Ascending aorta (tissue), 2 donors: Measurements from ENCODE around the gene CNTF. TPM values are rescaled to one million over a fixed set of nuclear protein-coding genes. Genes with fewer than 3 reads are reported as not detected.

Experiments
- DNase-seq, 2 donors: peaks; one replicate each; pipeline ENCODE4 v3.0.0-alpha.2; 2019; ENCODE audit warnings: low spot score in 2 of 2
- H3K27ac ChIP-seq, 2 donors: fragments of 200-600 bp; sonication (generic); one replicate each; pipeline ENCODE4 v1.5.1; 2016 to 2017; ENCODE audit warnings: mild to moderate bottlenecking in 1 of 2
- H3K27me3 ChIP-seq: fragments of 200-600 bp; sonication (generic); one replicate; pipeline ENCODE4 v1.5.1; 2017
- H3K36me3 ChIP-seq, 2 donors: fragments of 200-600 bp; sonication (generic); one replicate each; pipeline ENCODE4 v1.5.1; 2016
- H3K4me1 ChIP-seq, 2 donors: fragments of 200-600 bp; sonication (generic); one replicate each; pipeline ENCODE4 v1.5.1; 2016 to 2017; ENCODE audit warnings: mild to moderate bottlenecking in 1 of 2
- H3K4me3 ChIP-seq, 2 donors: fragments of 200-600 bp; sonication (generic); one replicate each; pipeline ENCODE4 v1.5.1; 2016 to 2017; ENCODE audit warnings: mild to moderate bottlenecking in 1 of 2
- H3K9me3 ChIP-seq, 2 donors: fragments of 200-600 bp; sonication (generic); one replicate each; pipeline ENCODE4 v1.5.1; 2016
- intact Hi-C: fragments of 100-400 bp; cut with DNase I; formaldehyde crosslinking; loops from one replicate; pipeline ENCODE4 v1.15.1; 2023
- total RNA-seq: library from RNA; depleted of rRNA; stranded (reverse); fragments of >200 nt; gene quantifications from one replicate; pipeline ENCODE4 v1.1.0, GENCODE V29; 2016
- TF ChIP-seq, protein P1 (sequence below), 3 experiments: fragments of 200-600 bp in 2 of 3; fragments of 450-650 bp in 1 of 3; sonication (generic) in 2 of 3; IDR thresholded peaks; one replicate each; pipeline ENCODE4 v1.5.1; 2016 to 2019; ENCODE audit warnings: antibody characterized with exemption in 3 of 3, mild to moderate bottlenecking in 1 of 3, moderate library complexity in 1 of 3

The CNTF gene
- total RNA-seq, 1 donor from 2014 or later: 1.9 TPM

GRCh38 chr11:58626934-58627483 is 4.5 kb downstream of the CNTF start:
- intact Hi-C loops: no loop called here
- Histone ChIP-seq H3K27ac (peak overlapping the region; percentile 23 to 34), H3K4me1 (peaks cover 4 to 13% of the 10 kb centered on the region in 2 donors), H3K27me3 (no peaks in the 10 kb centered on the region), H3K9me3 (no peaks in the 10 kb centered on the region), H3K36me3 (peaks cover 20 to 27% of the 10 kb centered on the region in 2 donors), H3K4me3 (no peak overlapping the region)
- TF ChIP-seq, protein P1, sequence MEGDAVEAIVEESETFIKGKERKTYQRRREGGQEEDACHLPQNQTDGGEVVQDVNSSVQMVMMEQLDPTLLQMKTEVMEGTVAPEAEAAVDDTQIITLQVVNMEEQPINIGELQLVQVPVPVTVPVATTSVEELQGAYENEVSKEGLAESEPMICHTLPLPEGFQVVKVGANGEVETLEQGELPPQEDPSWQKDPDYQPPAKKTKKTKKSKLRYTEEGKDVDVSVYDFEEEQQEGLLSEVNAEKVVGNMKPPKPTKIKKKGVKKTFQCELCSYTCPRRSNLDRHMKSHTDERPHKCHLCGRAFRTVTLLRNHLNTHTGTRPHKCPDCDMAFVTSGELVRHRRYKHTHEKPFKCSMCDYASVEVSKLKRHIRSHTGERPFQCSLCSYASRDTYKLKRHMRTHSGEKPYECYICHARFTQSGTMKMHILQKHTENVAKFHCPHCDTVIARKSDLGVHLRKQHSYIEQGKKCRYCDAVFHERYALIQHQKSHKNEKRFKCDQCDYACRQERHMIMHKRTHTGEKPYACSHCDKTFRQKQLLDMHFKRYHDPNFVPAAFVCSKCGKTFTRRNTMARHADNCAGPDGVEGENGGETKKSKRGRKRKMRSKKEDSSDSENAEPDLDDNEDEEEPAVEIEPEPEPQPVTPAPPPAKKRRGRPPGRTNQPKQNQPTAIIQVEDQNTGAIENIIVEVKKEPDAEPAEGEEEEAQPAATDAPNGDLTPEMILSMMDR (IDR thresholded peaks at IDR 0.05): no peak
- DNase-seq: no peak

- TF ChIP-seq, protein P1 (IDR thresholded peaks at IDR 0.05): no peak
- Histone ChIP-seq H3K9me3 (no peaks in the 10 kb centered on the region), H3K27ac (no peak overlapping the region), H3K4me3 (no peak overlapping the region), H3K4me1 (peaks cover 4 to 13% of the 10 kb centered on the region in 2 donors), H3K36me3 (peaks cover 10 to 15% of the 10 kb centered on the region in 2 donors), H3K27me3 (no peaks in the 10 kb centered on the region)
- no peak for DNase-seq
- intact Hi-C loops: no loop called here
These were observed 6.0 kb downstream of the CNTF start for GRCh38 chr11:58628446-58628845.

DNA sequence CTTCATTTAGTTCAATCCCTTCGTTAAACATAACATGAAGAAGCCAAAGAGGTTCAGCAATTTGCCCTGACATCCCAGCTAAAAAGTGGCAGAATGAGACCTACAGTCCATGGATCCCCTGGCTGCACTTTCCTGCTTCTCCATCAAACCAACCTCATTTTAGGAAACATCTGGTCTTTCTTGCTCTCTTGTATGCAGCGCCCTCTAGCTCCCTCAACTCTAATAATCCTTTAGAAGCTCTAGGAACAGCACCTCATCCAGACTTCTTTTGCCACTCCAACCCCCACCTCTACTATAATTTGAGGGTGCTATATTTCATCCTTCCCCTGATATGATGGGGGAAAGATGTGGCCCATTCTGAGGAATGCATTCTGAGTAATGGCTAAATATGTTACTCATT is 7.4 kb downstream of the CNTF start:
- TF ChIP-seq, protein P1 (IDR thresholded peaks at IDR 0.05): peak in 2 of 3 experiments; percentile 31 to 51
- no peak overlapping the region for H3K4me3 ChIP-seq
- H3K9me3 ChIP-seq: no peaks in the 10 kb centered on the region
- no peaks in the 10 kb centered on the region for H3K27me3 ChIP-seq
- H3K27ac ChIP-seq: no peak overlapping the region
- no peak for DNase-seq
- peaks cover 4 to 13% of the 10 kb centered on the region in 2 donors for H3K4me1 ChIP-seq
- peaks cover 3% of the 10 kb centered on the region in 2 donors for H3K36me3 ChIP-seq
- intact Hi-C loops: no loop called here

- Histone ChIP-seq H3K4me1 (peaks cover 4 to 13% of the 10 kb centered on the region in 2 donors), H3K27ac (no peak overlapping the region), H3K9me3 (no peaks in the 10 kb centered on the region), H3K27me3 (no peaks in the 10 kb centered on the region), H3K4me3 (no peak overlapping the region), H3K36me3 (no peaks in the 10 kb centered on the region)
- intact Hi-C loops: no loop called here
- TF ChIP-seq, protein P1 (IDR thresholded peaks at IDR 0.05): no peak
- DNase-seq: no peak
These were observed 8.9 kb downstream of the CNTF start for GRCh38 chr11:58631378-58631777.

DNA sequence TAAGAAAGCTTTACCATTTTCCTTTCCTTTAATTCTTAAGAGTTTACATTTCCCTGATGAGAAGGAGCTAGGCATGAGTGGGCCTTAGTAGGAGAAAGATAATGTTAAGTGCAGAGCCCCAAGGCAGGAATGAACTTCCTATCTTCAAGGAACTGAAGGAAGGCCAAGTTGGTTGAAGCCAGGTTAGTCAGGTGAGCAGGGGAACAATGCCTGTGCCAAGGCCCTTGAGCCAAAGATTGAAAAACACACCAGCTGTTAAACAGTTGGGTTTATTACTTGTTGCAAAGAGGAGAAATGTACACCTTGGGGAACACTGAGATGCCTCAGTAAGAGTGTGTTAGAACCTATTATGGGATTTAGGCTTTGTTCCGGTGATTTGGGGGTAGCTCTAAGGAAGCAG is 10.0 kb downstream of the CNTF start:
- Histone ChIP-seq H3K36me3 (no peaks in the 10 kb centered on the region), H3K9me3 (no peaks in the 10 kb centered on the region), H3K27me3 (no peaks in the 10 kb centered on the region), H3K4me1 (peaks cover 3 to 4% of the 10 kb centered on the region in 2 donors), H3K4me3 (no peak overlapping the region), H3K27ac (no peak overlapping the region)
- intact Hi-C loops: no loop called here
- TF ChIP-seq, protein P1 (IDR thresholded peaks at IDR 0.05): no peak
- DNase-seq: no peak

GRCh38 chr11:58636587-58636986 is 14.1 kb downstream of the CNTF start:
- Histone ChIP-seq H3K4me1 (no peaks in the 10 kb centered on the region), H3K9me3 (no peaks in the 10 kb centered on the region), H3K27ac (no peak overlapping the region), H3K4me3 (no peak overlapping the region), H3K36me3 (no peaks in the 10 kb centered on the region), H3K27me3 (no peaks in the 10 kb centered on the region)
- intact Hi-C loops: no loop called here
- DNase-seq: no peak
- TF ChIP-seq, protein P1 (IDR thresholded peaks at IDR 0.05): no peak
